Right forelimb (tissue), 1 donor: ENCODE data around the gene PITPNM3.

ENCODE experiments used
- DNase-seq: peaks from one replicate; pipeline ENCODE4 v3.0.0-alpha.2; 2018

The PITPNM3 gene

GRCh38 chr17:6458460-6458950 lies 97.8 kb downstream of the PITPNM3 start:
- DNase-seq, result no peak

GRCh38 chr17:6457688-6458459 lies 98.5 kb downstream of the PITPNM3 start:
- no peak for DNase-seq

DNA sequence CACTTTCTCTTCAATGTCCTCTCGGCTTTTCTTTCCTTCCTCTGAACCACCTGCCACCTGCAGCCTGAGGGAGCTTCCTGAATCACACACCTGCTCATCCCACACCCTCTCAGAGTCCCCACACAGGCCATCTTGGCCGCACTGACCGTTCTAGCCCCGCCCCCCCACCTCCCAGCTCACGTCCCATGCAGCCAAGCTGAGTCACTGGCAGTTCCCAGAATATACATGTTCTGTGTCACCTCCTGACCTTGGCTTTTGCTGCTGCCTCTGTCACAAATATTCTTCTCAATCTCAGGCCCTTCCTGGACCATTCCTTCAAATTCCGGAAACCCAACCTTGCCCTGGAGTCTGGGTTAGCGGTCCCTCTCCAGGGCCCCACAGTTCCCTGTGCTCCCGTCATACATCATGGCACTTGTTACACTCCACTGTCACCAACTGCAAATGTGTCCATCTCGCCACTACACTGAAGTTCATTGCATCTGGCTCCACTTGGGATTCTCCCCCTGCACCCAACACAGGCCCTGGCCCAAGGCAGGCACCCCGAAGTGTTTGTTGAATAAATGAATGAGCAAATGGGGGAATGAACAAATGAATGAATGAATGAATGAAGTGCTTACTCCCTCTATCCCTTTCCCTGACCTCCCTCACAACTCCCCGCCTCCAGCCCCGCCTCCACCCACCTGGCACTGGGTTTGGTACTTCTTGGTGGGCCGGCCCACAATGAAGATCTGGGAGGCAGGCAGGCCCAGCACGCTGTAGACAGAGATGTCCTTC lies 99.3 kb downstream of the PITPNM3 start:
- DNase-seq, result no peak

DNA sequence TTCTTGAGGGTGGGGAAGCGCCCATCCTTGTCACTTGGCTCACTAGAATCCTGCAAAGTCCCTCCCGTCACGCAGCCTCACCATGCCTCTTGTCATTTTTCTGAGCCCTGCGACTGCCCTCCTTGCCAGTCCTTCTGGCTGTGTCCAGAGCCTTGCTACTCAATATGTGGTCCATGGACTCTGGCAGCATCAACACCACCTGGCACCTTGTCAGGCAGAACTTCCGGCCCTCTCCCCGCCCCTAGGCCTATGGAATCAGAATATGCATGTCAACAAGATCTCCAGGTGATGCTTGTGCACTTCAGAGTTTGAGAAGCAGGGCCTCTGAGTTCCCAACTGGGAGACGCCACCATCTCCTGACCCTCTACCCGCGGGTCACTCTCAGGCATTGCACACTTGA lies 100.0 kb downstream of the PITPNM3 start:
- no peak for DNase-seq

GRCh38 chr17:6455321-6455705 lies 101.0 kb downstream of the PITPNM3 start:
- DNase-seq, result peak; percentile 60

GRCh38 chr17:6454495-6455320 lies 101.6 kb downstream of the PITPNM3 start:
- DNase-seq, result no peak

DNA sequence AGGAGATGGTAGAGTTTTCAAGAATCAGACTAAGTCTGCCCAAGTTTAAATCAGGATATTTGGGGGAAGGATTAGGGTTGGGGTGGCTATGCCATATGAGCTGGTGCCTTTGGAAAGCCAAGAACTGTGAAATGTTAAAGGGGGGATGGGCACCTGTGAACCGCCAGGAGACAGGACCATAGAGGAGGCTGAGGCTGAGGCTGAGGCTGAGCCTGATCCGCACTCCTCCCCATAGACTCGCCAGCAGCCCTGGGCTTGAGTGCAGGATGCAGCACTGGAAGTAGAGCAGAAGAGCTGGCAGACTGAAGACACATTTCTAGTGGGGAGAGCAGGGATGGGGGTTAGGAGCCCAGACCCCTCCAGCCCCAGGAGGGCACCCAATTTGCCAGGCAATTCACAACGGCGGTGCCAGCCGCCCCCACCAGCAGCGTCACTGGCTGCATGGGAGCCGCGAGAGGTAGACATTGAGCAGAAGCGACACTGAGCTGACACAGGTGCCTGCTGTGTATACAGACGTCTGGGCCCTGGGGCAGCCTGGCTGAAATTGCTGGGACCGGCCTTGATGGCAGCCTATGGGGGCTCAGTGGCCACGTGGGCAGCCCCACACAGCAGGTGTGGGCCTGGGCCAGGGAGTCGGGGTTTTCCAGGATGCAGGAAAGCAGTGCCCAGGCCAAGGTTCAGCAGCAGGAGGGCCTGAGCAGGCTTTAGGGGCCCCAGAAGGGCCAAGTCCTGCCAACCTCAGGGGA lies 102.9 kb downstream of the PITPNM3 start:
- DNase-seq, result no peak

DNA sequence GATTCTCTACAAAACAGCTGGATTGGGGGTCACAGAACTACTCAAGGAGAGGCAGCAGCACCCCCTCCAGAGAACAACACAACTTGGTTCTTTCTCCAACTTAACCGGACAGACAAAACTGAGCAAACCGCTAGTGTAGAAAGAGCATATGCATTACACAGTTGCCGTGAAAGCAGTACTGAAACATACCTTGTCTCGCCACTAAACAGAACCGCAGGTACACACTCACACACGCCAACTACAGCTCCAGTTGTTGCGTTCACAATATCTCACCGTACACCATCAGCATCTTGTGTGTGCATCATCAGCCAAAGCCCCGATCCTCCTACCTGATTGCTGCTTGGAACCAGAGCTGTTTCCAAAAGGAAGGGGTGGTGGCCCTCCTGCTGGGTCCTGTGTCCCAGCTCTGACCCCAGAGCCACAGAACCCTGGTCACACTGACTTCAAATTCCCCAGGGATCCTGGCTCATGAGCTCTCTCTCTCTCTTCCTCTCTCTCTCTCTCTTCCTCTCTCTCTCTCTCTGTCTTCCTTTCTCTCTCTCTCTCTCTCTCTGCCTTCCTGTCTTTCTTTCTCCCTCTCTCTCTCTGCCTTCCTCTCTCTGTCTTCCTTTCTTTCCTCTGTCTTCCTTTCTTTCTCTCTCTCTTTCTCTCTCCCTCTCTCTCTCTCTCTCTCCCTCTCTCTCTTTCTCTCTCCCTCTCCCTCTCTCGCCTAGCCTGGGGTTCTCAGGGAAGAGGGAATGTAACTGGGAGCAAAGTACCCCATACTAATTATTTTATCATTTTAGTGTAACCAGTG lies 103.7 kb downstream of the PITPNM3 start:
- no peak for DNase-seq

- DNase-seq, result no peak
Observed at GRCh38 chr17:6450926-6451832, 105.2 kb downstream of the PITPNM3 start.

GRCh38 chr17:6449307-6449706 lies 107.0 kb downstream of the PITPNM3 start:
- no peak for DNase-seq

DNA sequence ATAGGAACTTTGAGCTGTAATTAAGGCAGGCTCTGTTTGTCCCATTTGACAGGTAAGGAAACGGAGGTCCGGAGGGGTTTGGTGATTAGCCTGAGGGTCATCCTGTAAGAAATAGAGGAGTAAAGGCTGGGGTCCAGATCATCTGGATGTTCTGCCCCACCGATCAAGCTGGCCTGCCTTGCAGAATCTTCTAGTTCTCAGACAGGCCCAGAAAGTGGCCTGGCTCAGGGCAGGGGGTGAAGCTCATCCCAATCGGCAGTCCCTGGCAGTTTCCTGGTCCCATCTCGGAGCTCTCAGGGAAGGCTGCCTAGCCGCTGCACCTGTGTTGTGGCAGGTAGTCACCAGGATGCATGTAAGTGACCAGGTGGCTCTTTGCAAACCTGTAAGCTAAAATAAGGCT lies 107.9 kb downstream of the PITPNM3 start:
- DNase-seq, result no peak

DNA sequence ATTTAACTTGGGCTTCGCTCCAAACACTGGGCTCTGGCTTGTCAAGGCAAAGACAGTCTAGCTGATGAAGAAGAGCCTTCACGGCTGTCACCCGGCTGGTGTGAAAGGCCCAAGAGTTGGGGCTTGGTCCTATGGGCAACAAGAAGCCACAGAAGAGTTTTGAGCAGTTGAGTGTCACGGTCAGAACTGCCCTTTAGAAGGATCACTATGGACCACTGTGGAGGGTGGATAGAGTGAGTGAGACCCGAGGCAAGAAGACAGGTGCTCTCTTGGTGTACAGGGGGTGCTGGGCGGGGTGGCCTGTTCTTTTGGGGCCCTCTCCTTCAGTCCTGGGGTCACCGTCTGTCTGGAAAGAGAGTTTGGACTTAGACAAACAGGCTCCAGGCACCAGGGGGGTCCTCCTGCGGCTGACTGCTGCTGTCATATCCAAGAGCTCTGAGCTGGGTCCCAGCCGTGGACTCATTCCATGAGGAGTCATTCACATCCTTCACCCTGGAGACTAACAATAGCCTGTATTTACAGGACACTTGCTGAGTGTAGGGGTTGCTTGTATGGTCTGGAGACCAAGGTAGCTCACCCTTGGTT lies 109.7 kb downstream of the PITPNM3 start:
- DNase-seq, result no peak

GRCh38 chr17:6444571-6445335 lies 111.6 kb downstream of the PITPNM3 start:
- DNase-seq, result no peak

DNA sequence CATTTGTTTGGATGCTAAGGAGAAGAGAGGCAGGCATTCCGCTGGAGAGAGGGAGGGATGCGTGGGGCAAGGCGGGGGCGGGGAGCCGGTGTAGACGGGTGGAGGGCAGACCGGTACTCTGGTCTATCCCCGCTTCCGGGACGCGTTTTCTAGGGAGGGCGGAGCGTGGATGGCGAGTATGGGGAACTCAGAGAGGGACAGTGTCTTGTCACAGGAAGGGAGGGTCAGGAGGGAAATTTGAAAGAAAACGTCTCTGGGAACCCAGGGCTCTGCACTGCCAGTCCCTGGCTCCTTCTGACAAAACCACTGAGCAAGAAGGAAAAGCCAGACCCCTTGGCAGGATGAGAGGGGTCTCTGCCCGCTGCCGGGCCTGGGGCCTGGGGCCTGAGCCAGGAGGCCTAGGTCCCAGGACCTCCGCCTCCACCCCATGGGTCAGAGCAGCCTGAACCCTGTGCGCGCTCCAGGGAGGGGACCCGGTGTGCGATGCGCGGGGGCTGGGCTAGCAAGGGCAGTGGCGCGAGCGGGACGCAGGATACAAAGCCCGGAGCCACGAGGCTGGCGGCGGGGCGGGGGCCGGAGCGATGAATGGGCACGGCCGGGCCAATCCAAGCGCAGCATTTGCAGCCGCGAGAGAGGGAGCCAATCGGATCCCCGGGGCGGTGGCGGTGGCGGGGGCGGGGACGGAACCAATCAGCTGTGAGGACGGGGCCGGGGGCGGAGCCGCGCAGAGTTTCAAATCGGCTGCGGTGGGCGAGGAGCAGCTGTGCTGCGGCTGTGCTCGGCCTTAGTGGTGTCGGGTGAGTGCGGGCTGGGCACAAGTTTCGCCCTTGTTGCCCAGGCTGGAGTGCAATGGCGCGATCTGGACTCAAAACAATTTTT lies 112.4 kb downstream of the PITPNM3 start, which contains the start of gene PIMREG:
PIMREG (plus strand) TSS at position 764 of the 879 bp plus-strand sequence. CDS start 656 bp downstream, outside the sequence.
- DNase-seq, result peak; percentile 97

- no peak for DNase-seq
Observed at GRCh38 chr17:6442775-6443174, 113.6 kb downstream of the PITPNM3 start.

- no peak for DNase-seq
Observed at GRCh38 chr17:6439951-6440350, 116.4 kb downstream of the PITPNM3 start.

GRCh38 chr17:6437956-6438355 lies 118.4 kb downstream of the PITPNM3 start:
- DNase-seq, result no peak

- no peak for DNase-seq
Observed at GRCh38 chr17:6437466-6437865, 118.9 kb downstream of the PITPNM3 start.
